ENCODE data around the gene ATOSB. TPM values are rescaled to one million over a fixed set of nuclear protein-coding genes. Genes with fewer than 3 reads are reported as not detected.
"Not testable (repeated sequence)": the region's sequence is repeated elsewhere in the genome, so short reads cannot be mapped to it uniquely, and the experiment has no call there.

Gene ATOSB
- total RNA-seq, 1 experiment from 2014 or later = 3.2 TPM

DNA sequence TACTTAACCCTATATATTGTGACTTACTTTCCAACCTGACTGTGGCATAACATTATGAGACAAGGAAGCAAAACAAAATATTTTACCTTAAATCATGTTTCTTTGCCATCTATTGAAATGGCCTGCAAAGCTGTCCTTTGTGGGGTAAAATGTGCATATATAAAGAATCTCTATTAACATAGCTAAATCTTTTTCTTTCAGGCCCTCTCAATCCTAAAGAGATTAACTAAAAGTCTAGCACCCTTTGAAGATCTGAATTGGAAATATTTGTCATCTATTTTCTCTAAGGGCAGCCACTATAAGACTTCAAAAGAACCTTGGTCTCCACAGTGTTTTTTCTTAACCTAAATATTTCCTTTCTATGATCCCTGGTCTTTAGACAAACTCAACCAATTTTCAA, 41.1 kb upstream of the ATOSB start:
- H2AFZ ChIP-seq (ENCODE audit: low read length) = no peak overlapping the region
- H3K9me3 ChIP-seq (ENCODE audit: low read length) = no peaks in the 10 kb centered on the region
- H3K27me3 ChIP-seq (ENCODE audit: low read length) = no peaks in the 10 kb centered on the region
- no peaks in the 10 kb centered on the region for H3K4me1 ChIP-seq (ENCODE audit: low read length)
- DNase-seq = no peak
- H3K79me2 ChIP-seq (ENCODE audit: low read length) = no peaks in the 10 kb centered on the region
- H3K4me2 ChIP-seq (ENCODE audit: low read depth, low read length, poor library complexity, severe bottlenecking) = no peak overlapping the region
- H3K9ac ChIP-seq (ENCODE audit: low read length) = no peak overlapping the region
- no peak overlapping the region for H3K27ac ChIP-seq (ENCODE audit: low read length)
- no peaks in the 10 kb centered on the region for H3K36me3 ChIP-seq (ENCODE audit: insufficient read depth, low read length)
- no peak overlapping the region for H3K4me3 ChIP-seq (ENCODE audit: low read length)
- no peaks in the 10 kb centered on the region for H4K20me1 ChIP-seq (ENCODE audit: insufficient read depth, low read depth, low read length)
- no peaks in the 10 kb centered on the region for H3K9me2 ChIP-seq (replicated peaks; ENCODE audit: insufficient read depth, low read length)

GRCh38 chr9:35152926-35153325, 37.3 kb upstream of the ATOSB start:
- no peaks in the 10 kb centered on the region for H3K4me1 ChIP-seq (ENCODE audit: low read length)
- no peaks in the 10 kb centered on the region; the same call in 1 of the 2 replicates for H3K36me3 ChIP-seq (ENCODE audit: insufficient read depth, low read length)
- no peak overlapping the region for H3K4me2 ChIP-seq (ENCODE audit: low read depth, low read length, poor library complexity, severe bottlenecking)
- no peak overlapping the region for H3K9ac ChIP-seq (ENCODE audit: low read length)
- no peak overlapping the region for H3K27ac ChIP-seq (ENCODE audit: low read length)
- no peak overlapping the region for H2AFZ ChIP-seq (ENCODE audit: low read length)
- H4K20me1 ChIP-seq (ENCODE audit: insufficient read depth, low read depth, low read length) = no peaks in the 10 kb centered on the region
- no peaks in the 10 kb centered on the region for H3K9me2 ChIP-seq (replicated peaks; ENCODE audit: insufficient read depth, low read length)
- H3K27me3 ChIP-seq (ENCODE audit: low read length) = no peaks in the 10 kb centered on the region
- H3K4me3 ChIP-seq (ENCODE audit: low read length) = no peak overlapping the region
- H3K9me3 ChIP-seq (ENCODE audit: low read length) = peaks cover 7% of the 10 kb centered on the region; the same call in 1 of the 2 replicates
- no peaks in the 10 kb centered on the region for H3K79me2 ChIP-seq (ENCODE audit: low read length)
- no peak for DNase-seq

DNA sequence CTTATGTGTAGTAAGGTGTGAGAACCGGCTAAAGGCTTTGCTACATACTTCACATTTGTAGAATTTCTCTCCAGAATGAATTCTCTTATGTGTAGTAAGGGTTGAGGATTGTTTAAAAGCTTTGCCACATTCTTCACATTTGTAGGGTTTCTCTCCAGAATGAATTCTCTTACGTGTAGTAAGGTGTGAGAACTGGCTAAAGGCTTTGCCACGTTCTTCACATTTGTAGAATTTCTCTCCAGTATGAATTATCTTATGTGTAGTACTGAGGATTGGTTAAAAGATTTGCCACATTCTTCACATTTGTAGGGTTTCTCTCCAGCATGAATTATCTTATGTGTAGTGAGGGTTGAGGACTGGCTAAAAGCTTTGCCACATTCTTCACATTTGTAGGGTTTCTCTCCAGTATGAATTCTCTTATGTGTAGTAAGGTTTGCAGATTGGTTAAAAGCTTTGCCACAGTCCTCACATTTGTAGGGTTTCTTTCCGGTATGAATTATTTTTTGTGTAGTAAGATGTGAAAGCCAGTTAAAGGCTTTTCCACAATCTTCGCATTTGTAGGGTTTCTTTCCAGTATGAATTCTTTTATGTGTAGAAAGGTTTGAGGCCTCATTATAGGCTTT, 32.4 kb upstream of the ATOSB start:
- H3K9ac ChIP-seq (ENCODE audit: low read length); H4K20me1 ChIP-seq (ENCODE audit: insufficient read depth, low read depth, low read length); H3K4me2 ChIP-seq (ENCODE audit: low read depth, low read length, poor library complexity, severe bottlenecking); H2AFZ ChIP-seq (ENCODE audit: low read length); H3K9me3 ChIP-seq (ENCODE audit: low read length); H3K79me2 ChIP-seq (ENCODE audit: low read length); H3K4me1 ChIP-seq (ENCODE audit: low read length); H3K9me2 ChIP-seq (replicated peaks; ENCODE audit: insufficient read depth, low read length); H3K27ac ChIP-seq (ENCODE audit: low read length); DNase-seq; H3K4me3 ChIP-seq (ENCODE audit: low read length); H3K27me3 ChIP-seq (ENCODE audit: low read length); H3K36me3 ChIP-seq (ENCODE audit: insufficient read depth, low read length): not testable (repeated sequence)

- Histone ChIP-seq H3K9me3 (ENCODE audit: low read length) (peaks cover 14% of the 10 kb centered on the region), H4K20me1 (ENCODE audit: insufficient read depth, low read depth, low read length) (no peaks in the 10 kb centered on the region), H2AFZ (ENCODE audit: low read length) (no peak overlapping the region), H3K4me3 (ENCODE audit: low read length) (no peak overlapping the region), H3K27me3 (ENCODE audit: low read length) (peaks cover 3% of the 10 kb centered on the region; the same call in 1 of the 2 replicates), H3K36me3 (ENCODE audit: insufficient read depth, low read length) (no peaks in the 10 kb centered on the region; the same call in 1 of the 2 replicates), H3K9me2 (replicated peaks; ENCODE audit: insufficient read depth, low read length) (no peaks in the 10 kb centered on the region), H3K9ac (ENCODE audit: low read length) (no peak overlapping the region), H3K4me2 (ENCODE audit: low read depth, low read length, poor library complexity, severe bottlenecking) (no peak overlapping the region), H3K27ac (ENCODE audit: low read length) (no peak overlapping the region), H3K79me2 (ENCODE audit: low read length) (no peaks in the 10 kb centered on the region), H3K4me1 (ENCODE audit: low read length) (no peaks in the 10 kb centered on the region)
- DNase-seq = no peak
Measured at GRCh38 chr9:35142037-35142436, 26.4 kb upstream of the ATOSB start.

DNA sequence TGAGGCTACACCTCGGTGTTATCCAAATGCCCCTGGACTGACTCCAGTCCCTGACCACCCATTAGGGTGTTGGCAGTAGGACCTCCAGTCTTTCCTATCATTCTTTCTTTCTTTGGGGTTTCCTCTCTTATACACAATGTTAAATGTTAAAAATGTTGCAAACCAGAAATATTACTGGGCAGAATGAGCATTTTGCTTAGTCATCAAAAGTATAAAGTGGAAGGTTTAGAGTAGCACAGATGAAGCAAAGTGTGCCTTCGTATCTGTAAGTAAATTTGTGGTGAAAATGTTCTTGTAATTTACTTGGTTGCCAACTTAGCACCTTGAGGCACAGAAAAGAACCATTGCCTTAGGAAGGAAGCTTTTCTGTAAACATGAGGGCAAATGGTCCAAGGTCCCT, 24.4 kb upstream of the ATOSB start:
- Histone ChIP-seq H3K36me3 (ENCODE audit: insufficient read depth, low read length) (no peaks in the 10 kb centered on the region; the same call in 1 of the 2 replicates), H2AFZ (ENCODE audit: low read length) (no peak overlapping the region)
- no peak for DNase-seq

DNA sequence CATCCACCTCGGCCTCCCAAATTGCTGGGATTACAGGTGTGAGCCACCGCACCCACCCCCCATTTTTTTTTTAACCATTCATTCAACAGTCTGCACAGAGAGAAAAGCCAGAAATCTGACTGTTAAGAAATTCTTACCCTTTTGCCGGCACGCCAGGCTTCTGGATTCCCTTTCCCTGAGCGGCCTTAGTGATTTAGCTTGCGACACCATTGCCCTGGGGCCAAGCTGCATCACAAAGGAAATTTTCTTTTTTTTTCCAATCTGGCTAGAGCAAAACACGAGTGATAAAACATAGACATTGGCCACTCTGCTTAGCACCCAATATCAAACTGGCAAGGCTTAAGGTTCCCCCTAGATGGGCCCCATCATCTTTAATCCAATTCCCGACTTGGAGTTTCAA, 21.2 kb upstream of the ATOSB start:
- no peaks in the 10 kb centered on the region; the same call in 1 of the 2 replicates for H3K36me3 ChIP-seq (ENCODE audit: insufficient read depth, low read length)
- no peaks in the 10 kb centered on the region for H4K20me1 ChIP-seq (ENCODE audit: insufficient read depth, low read depth, low read length)
- no peak overlapping the region for H3K4me3 ChIP-seq (ENCODE audit: low read length)
- no peak overlapping the region for H3K4me2 ChIP-seq (ENCODE audit: low read depth, low read length, poor library complexity, severe bottlenecking)
- H3K4me1 ChIP-seq (ENCODE audit: low read length) = no peaks in the 10 kb centered on the region
- no peak for DNase-seq
- H3K79me2 ChIP-seq (ENCODE audit: low read length) = no peaks in the 10 kb centered on the region
- no peak overlapping the region for H3K27ac ChIP-seq (ENCODE audit: low read length)
- peaks cover 3% of the 10 kb centered on the region for H3K9me3 ChIP-seq (ENCODE audit: low read length)
- no peak overlapping the region for H3K9ac ChIP-seq (ENCODE audit: low read length)
- H3K27me3 ChIP-seq (ENCODE audit: low read length) = peaks cover 2% of the 10 kb centered on the region; the same call in 1 of the 2 replicates
- no peaks in the 10 kb centered on the region for H3K9me2 ChIP-seq (replicated peaks; ENCODE audit: insufficient read depth, low read length)
- H2AFZ ChIP-seq (ENCODE audit: low read length) = no peak overlapping the region

More for the DNA sequence above, 24.4 kb upstream of the ATOSB start:
- no peak overlapping the region for H3K27ac ChIP-seq (ENCODE audit: low read length)
- no peak overlapping the region for H3K9ac ChIP-seq (ENCODE audit: low read length)
- H3K9me2 ChIP-seq (replicated peaks; ENCODE audit: insufficient read depth, low read length) = no peaks in the 10 kb centered on the region
- H3K79me2 ChIP-seq (ENCODE audit: low read length) = no peaks in the 10 kb centered on the region
- peaks cover 3% of the 10 kb centered on the region; the same call in 1 of the 2 replicates for H3K27me3 ChIP-seq (ENCODE audit: low read length)
- no peaks in the 10 kb centered on the region for H4K20me1 ChIP-seq (ENCODE audit: insufficient read depth, low read depth, low read length)
- no peak overlapping the region for H3K4me2 ChIP-seq (ENCODE audit: low read depth, low read length, poor library complexity, severe bottlenecking)
- H3K4me1 ChIP-seq (ENCODE audit: low read length) = no peaks in the 10 kb centered on the region
- no peak overlapping the region for H3K4me3 ChIP-seq (ENCODE audit: low read length)
- peaks cover 11% of the 10 kb centered on the region for H3K9me3 ChIP-seq (ENCODE audit: low read length)

GRCh38 chr9:35135988-35136387, 20.3 kb upstream of the ATOSB start:
- Histone ChIP-seq H3K4me2 (ENCODE audit: low read depth, low read length, poor library complexity, severe bottlenecking) (no peak overlapping the region), H3K9me2 (replicated peaks; ENCODE audit: insufficient read depth, low read length) (no peaks in the 10 kb centered on the region), H2AFZ (ENCODE audit: low read length) (no peak overlapping the region), H3K4me3 (ENCODE audit: low read length) (no peak overlapping the region), H3K4me1 (ENCODE audit: low read length) (no peaks in the 10 kb centered on the region), H3K9ac (ENCODE audit: low read length) (no peak overlapping the region), H3K79me2 (ENCODE audit: low read length) (no peaks in the 10 kb centered on the region), H3K27me3 (ENCODE audit: low read length) (no peaks in the 10 kb centered on the region), H3K27ac (ENCODE audit: low read length) (no peak overlapping the region), H4K20me1 (ENCODE audit: insufficient read depth, low read depth, low read length) (no peaks in the 10 kb centered on the region), H3K36me3 (ENCODE audit: insufficient read depth, low read length) (no peaks in the 10 kb centered on the region), H3K9me3 (ENCODE audit: low read length) (no peaks in the 10 kb centered on the region)
- no peak for DNase-seq

DNA sequence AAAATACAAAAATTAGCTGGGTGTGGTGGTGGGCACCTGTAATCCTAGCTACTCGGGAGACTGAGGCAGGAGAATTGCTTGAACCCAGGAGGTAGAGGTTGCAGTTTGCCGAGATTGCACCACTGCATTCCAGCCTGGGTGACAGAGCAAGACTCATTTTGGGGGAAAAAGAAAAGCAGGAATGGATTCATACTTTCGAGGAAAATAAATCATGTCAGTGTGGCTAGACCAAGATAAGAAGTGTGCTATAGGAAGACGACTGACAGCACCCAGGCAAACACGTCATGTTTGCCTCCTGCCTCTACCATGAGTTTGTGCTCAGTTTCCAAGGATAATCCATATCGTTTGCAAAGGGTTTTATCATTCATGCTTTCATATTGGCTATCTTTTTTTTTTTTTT, 19.3 kb upstream of the ATOSB start:
- H3K27me3 ChIP-seq (ENCODE audit: low read length) = no peaks in the 10 kb centered on the region
- no peak overlapping the region for H3K27ac ChIP-seq (ENCODE audit: low read length)
- H3K9me2 ChIP-seq (replicated peaks; ENCODE audit: insufficient read depth, low read length) = no peaks in the 10 kb centered on the region
- no peaks in the 10 kb centered on the region for H3K4me1 ChIP-seq (ENCODE audit: low read length)
- no peak for DNase-seq
- H3K36me3 ChIP-seq (ENCODE audit: insufficient read depth, low read length) = no peaks in the 10 kb centered on the region
- H3K9me3 ChIP-seq (ENCODE audit: low read length) = no peaks in the 10 kb centered on the region
- no peak overlapping the region for H3K4me2 ChIP-seq (ENCODE audit: low read depth, low read length, poor library complexity, severe bottlenecking)
- no peak overlapping the region for H3K4me3 ChIP-seq (ENCODE audit: low read length)
- no peak overlapping the region for H3K9ac ChIP-seq (ENCODE audit: low read length)
- no peaks in the 10 kb centered on the region for H3K79me2 ChIP-seq (ENCODE audit: low read length)
- H2AFZ ChIP-seq (ENCODE audit: low read length) = no peak overlapping the region
- no peaks in the 10 kb centered on the region for H4K20me1 ChIP-seq (ENCODE audit: insufficient read depth, low read depth, low read length)
